ENCODE results near the gene S100A7A.

The S100A7A gene

DNA sequence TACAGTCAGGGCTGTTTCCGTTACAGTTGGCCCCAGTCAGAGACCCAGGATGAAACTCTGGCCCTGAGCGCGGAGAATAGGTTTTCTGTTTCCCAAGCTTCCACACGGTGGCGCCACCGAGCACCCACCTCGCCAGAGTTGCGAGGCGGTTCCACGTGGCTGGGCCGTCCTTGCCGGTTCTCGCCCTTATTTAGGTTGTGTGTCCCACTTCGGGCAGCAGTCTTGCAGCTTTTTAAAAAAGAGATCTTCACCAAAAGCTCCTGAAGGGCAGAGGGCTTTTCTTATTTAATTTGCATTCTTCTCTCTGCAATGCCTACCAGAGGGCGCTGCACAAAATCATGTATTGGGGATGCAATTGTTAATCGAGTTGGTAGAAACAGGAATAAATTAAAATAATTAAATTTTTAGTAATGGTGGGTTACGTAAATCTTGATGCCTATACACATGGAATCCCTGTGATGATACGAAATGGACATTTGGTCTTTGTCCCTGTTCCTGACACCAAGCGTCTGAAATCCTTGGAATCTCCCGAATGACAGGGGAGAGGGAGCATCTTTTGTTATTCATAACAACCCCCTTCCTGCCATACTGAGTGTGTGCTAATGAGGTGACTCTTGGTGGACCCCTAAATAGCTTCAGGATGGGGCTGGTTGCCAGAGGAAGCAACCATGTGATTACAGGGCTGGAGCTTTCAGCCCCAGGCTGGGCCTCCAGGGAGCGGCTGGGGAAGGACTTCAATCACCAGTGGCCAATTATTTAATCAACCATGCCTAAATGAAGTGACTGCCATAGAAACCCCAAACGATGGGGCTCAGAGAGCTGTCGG, 49.7 kb downstream of the S100A7A start:
- DNase-seq = no peak

- no peak for DNase-seq
These were observed 50.6 kb downstream of the S100A7A start for GRCh38 chr1:153466908-153467307.

GRCh38 chr1:153470707-153471106, 54.4 kb downstream of the S100A7A start:
- DNase-seq = no peak
